Measurements from ENCODE around the gene RTN4RL2. TPM values are rescaled to one million over a fixed set of nuclear protein-coding genes. Genes with fewer than 3 reads are reported as not detected.

Gene RTN4RL2
- total RNA-seq, 1 experiment from 2014 or later = 11.3 TPM

GRCh38 chr11:57480409-57481137 is 20.2 kb downstream of the RTN4RL2 start:
- DNase-seq (ENCODE audit: low read depth) = peak; percentile 64

DNA sequence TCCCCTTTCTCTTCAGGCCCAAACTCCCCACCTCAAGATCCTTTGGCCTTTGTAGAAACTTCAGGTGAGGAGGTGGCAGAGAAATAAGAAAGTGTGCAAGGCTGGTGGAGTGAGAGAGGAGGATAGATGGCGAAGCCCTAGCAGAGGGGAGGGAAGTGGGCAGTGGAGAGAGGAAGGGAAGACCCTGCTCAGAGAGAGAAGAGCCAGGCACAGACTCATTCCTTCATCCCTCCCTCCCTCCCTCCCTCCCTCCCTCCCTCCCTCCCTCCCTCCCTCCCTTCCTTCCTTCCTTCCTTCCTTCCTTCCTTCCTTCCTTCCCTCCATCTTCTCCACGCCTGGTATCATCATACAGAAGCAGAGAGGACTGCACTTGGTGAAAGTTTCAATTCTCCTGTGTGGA is 21.0 kb downstream of the RTN4RL2 start:
- DNase-seq (ENCODE audit: low read depth) = no peak

DNA sequence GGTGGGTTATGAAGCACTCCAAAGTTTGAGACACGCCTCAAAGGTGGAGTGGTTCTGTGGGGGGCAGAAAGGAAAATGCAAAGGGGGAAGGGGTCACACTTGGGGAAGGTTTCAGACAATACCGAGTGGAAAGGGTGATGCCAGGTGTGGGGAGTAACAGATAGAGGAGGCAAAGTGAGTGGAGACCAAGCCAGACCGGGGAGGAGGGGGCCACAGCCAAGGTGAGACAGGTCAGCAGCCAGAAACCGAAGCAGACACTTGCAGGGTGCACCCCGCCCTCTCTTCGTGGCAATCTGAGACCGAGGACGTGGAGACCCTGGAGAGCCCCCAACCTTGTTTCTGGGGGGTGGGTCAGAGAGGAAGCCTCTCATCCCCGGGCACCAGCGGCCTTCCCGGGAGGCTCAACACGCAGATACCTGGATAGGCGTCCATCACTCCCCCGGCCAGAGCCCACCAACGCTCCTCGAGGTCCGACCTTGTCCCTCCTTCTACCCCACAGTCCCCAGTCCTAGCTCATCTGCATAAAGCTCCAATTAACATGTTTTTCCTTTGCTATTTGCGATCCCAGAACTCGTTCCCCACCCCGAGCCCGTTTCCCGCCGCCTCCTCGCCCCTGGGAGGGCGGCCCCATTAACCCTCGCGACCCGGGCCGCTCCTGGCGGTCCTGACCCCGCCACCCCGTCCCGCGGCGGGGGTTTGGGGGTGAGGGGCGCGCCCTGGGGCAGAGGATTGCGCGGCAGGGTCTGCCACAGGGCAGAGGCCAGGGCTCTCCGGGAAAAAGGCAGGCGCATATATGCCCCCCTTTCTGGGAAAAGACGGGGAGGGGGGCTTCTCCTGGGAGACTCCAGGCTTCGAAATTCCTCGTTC is 21.8 kb downstream of the RTN4RL2 start:
- DNase-seq (ENCODE audit: low read depth) = no peak

DNA sequence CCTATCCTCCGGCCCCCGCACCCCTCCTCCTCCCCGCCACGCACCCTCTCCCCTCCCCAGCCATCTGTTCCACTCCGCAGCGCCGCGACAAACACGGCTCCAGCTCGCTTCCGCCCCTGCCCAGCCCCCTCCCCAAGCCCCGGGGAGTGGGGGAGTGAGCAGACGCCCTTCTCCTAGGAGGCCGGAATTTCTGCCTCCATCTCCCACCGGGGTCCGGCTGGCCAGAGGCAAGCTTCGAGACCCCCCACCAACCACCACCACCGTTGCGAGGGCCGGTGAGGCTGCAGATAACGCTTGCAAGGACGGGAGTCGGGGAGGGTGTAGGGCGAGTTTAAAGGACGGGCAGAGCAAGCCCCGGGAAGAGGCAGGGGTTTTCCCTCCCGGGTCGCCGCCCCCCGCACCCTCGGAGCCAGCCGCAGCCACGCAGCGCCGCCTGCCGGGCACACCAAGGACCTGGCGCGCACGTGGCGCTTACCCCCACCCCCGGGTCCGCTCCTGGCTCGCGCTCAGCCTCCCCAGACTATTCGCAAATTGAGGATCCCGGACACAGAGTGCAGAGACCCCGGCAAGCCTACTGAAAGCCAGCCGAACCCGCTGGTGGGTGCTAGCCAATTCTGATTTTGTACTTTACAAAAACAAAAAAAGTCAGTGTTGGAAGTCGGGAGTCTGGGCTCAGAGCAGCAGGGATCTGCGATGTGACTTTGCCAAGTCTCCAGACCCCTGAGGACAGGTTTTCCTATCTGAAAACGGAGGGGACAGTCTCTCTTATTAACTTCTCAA is 22.6 kb downstream of the RTN4RL2 start:
- DNase-seq (ENCODE audit: low read depth) = no peak

GRCh38 chr11:57483562-57483918 is 23.2 kb downstream of the RTN4RL2 start:
- no peak for DNase-seq (ENCODE audit: low read depth)

- no peak for DNase-seq (ENCODE audit: low read depth)
Measured at GRCh38 chr11:57484141-57484710, 23.9 kb downstream of the RTN4RL2 start.

DNA sequence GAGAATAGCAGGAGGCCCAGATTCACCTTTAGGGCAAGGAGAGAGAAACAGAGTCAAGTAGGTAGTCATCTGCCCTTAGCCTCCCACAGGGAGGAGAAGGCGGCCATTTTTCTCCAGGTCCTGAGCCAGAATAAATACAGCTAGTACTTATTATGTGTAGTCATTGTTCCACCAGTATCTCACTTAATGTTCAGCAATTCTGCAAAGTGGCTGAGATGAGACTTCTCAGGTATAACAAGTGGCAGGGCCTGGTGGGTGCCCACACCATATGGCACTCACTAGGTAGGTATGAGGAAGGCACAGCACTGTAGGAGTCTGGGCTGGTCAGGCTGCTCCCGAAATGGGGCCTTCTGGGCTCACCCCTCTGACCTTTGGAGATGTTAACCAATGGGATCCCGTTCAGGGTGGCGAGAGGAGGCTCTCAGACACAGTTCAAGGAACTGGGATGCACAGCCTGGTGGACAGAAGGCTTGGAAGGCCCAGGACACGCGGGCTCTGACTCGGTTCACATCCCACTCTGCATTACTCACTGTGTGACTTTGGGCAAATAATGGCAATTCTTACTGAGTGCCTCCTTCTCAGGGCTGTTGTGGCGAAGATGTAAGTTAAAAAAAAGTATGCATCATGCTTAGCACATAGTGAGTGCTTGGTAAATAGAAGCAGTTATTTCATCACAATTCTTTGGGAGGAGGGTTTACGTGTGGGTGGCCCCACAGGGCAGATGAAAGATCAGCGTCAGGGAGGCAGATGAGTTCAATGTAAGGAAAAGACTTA is 25.1 kb downstream of the RTN4RL2 start:
- DNase-seq (ENCODE audit: low read depth) = no peak

GRCh38 chr11:57487021-57487778 is 26.9 kb downstream of the RTN4RL2 start:
- DNase-seq (ENCODE audit: low read depth) = no peak

DNA sequence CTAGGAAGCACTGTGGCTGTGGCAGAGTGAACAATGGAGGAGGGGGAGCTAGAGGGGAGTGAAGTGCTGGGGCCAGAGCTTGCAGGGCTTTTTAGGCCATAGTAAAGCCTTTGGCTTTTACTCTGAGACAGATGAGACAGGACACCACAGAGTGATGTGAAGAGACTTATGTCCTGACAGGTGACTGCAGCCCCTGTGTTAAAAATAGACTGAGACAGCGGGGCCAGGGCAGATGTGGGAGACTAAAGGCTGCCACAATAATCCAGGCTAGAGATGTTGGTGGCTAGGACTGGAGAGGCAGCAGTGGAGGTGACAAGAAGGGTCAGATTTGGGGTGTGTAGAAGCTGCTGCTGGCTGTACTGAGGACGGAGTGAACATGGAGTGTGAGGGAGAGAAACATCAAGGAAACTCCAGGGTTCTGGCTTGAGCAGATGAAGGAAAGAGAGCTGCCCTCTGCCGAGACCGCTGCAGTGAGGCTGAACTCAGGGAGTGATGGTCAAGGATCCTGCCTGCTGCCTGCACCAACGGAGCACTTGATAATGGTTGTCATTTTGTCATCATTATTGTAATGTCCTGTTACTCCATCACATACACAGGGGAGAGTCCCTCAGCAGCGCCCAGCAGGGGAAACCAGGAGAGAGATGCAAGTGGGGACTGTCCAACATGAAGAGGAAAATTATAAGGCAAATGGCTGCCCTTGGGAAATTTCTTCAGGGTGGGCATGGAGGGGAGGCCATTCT is 27.8 kb downstream of the RTN4RL2 start:
- no peak for DNase-seq (ENCODE audit: low read depth)

DNA sequence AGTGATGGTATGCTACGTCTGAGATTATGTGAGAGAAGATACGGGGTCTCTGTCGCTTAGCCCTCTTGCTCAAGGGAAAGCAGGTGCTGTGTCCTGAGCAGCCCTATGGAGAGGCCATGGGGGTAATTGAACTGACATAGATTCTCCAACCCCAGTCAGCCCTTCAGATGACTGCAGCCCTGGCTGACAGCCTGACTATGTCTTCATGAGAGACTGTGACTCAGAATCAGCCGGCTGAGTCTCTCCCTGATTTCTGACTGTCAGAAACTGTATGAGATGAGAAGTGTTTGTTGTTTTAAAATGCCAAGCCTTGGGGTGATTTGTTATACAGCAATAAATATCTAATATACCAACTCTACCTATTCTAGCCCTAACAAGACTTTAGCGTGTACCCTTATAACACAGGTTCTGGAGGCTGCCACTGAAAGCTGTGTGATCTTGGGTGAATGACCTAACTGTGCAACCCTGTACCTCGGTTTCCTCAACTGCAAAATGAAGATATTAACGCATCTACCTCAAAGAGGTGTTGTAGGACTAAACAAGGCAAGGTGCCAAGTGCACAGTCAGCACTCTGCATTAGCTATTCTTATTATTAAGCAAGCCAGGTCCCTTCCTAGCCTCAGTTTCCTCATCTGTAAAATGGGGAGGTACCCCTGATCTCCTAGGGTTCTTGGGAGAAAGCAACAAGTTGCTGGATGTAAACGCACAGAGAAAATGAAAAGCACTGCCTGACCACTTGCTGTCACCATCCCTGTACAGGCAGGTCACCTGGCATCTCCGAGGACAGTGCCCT is 30.3 kb downstream of the RTN4RL2 start:
- DNase-seq (ENCODE audit: low read depth) = peak; percentile 11

DNA sequence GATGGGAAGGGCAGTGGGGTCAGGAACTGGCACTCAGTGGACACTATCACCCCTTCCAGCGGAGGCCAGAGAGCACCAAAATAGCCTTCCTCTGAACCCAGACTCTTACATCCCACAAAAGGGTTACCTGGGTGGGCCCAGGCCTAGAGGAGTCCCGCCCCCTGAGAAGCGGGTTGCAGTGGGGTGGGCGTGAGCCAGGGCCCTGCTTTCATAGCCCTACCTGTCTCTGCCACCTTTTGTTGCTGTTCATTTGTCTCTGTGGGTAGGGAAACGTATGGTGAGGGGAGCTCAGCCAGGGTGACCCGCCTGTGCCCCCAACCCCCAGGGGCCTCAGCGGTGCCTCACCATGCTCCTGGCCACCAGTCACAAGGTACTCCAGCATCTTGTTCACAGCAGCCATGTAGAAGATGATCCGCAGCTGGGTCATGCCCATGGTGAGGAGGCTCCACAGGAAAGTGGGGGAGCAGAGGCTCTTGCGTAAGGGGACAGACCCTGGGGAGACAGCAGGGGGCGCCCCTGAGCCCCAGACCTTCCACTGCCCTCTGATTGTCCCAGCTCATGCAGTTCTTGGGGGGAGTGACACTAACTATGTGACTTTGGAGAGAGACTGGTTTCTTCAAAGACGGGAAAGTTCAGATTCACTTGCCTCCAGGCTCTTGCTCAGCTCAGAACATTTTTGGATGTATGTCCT is 31.2 kb downstream of the RTN4RL2 start:
- peak; percentile 47 for DNase-seq (ENCODE audit: low read depth)

GRCh38 chr11:57493507-57494503 is 33.5 kb downstream of the RTN4RL2 start:
- peak; percentile 26 for DNase-seq (ENCODE audit: low read depth)

GRCh38 chr11:57496109-57496820 is 35.9 kb downstream of the RTN4RL2 start:
- DNase-seq (ENCODE audit: low read depth) = no peak

DNA sequence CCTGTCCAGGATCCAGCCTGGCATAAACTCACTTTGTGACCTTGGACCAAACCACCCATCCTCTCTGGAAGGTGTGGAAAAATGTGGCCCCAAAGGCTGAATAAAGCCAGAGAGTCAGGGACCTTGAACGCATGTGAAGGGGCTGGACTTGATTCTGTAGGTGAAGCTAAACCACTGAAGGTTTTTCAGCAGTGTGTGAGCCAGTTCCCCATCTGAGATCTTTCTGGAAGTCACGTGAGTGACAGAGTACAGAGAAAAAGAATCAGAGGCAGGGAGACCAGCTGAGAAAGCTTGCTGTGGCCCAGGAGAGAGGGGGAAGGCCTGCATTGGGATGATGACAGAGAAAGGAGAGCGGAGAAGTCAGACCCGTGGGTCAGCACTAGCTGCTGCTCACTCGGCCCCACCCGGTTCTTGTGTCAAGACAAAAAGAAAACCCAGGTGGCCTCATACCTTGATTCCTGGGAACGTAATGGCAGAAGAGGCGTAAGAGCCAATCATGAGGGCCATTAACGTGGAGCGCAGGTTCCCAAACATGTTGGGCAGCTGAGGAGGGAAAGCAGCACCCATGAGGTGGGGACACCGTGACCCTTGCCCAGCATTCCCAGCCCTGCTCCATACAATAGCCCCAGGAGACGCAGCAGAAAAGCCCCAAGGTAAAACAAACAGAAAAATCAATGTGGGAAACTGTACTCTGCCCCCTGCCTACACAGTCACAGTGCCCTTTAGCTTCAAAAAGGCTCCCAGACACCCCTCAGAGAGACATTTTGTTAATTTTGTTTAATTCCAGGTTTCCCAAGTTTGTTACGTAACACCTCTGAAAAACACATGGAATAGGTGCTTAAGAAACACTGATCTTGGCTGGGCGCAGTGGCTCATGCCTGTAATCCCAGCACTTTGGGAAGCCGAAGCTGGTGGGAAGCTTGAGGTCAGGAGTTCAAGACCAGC is 37.2 kb downstream of the RTN4RL2 start:
- DNase-seq (ENCODE audit: low read depth) = no peak

GRCh38 chr11:57498540-57498939 is 38.2 kb downstream of the RTN4RL2 start:
- no peak for DNase-seq (ENCODE audit: low read depth)
